Upper lobe of left lung (tissue), 4 donors: ENCODE data around the gene ENTPD5.

Source experiments
- CTCF ChIP-seq, 6 experiments: fragments of 450-650 bp in 4 of 6; fragments of 200-600 bp in 2 of 6; sonication (generic) in 2 of 6; IDR thresholded peaks; one replicate each; pipeline ENCODE4 v1.5.1; 2016 to 2019; ENCODE audit warnings: antibody characterized with exemption in 6 of 6
- EP300 ChIP-seq, 4 donors: sonication (generic); formaldehyde crosslinking; IDR thresholded peaks; one replicate each; pipeline ENCODE4 v1.5.1; 2017; ENCODE audit warnings: antibody characterized with exemption in 4 of 4, control low read depth in 2 of 4
- POLR2A ChIP-seq, 4 donors: fragments of 450-650 bp; IDR thresholded peaks; one replicate each; pipeline ENCODE4 v1.5.1; 2016 to 2017; ENCODE audit warnings: antibody characterized with exemption in 4 of 4, mild to moderate bottlenecking in 2 of 4

- no peak for TF ChIP-seq CTCF (IDR thresholded peaks at IDR 0.05)
- no peak for TF ChIP-seq EP300 (IDR thresholded peaks at IDR 0.05)
- TF ChIP-seq POLR2A (IDR thresholded peaks at IDR 0.05): no peak
Observed at GRCh38 chr14:73997108-73997943, 21.8 kb downstream of the ENTPD5 start.
